ENCODE measurements around the gene ADRB1. TPM values are rescaled to one million over a fixed set of nuclear protein-coding genes. Genes with fewer than 3 reads are reported as not detected.

ADRB1 gene
- total and polyA plus RNA-seq, 2 donors (not counting 3 experiments of a cell fraction or from before 2014, with no cell fraction given): 0.23 to 0.97 TPM

GRCh38 chr10:114060456-114060855, 16.8 kb downstream of the ADRB1 start:
- Histone ChIP-seq H3K79me2 (ENCODE audit: control insufficient read depth, insufficient read depth, low read length) (no peaks in the 10 kb centered on the region), H3K9me1 (replicated peaks; ENCODE audit: control insufficient read depth, extremely low read depth, insufficient read depth, low read length) (no peaks in the 10 kb centered on the region), H3K27ac (ENCODE audit: insufficient read depth, low read depth, low read length) (no peak overlapping the region), H3K27me3 (ENCODE audit: control insufficient read depth in 2 of 2, insufficient read depth in 2 of 2, low read length in 2 of 2) (peaks cover 0 to 1% of the 10 kb centered on the region in 2 experiments), H3K9me3 (replicated peaks; ENCODE audit: control insufficient read depth, insufficient read depth, low read length) (no peaks in the 10 kb centered on the region), H3K9ac (replicated peaks; ENCODE audit: extremely low read depth, insufficient read depth, low read length) (no peak overlapping the region), H3K4me1 (ENCODE audit: control insufficient read depth, extremely low read depth, insufficient read depth, low read length) (no peaks in the 10 kb centered on the region), H3K36me3 (ENCODE audit: control insufficient read depth in 2 of 2, extremely low read depth in 1 of 2, insufficient read depth in 2 of 2, low read length in 2 of 2) (no peaks in the 10 kb centered on the region), H4K20me1 (replicated peaks; ENCODE audit: control insufficient read depth, extremely low read depth, insufficient read depth, low read length) (no peaks in the 10 kb centered on the region), H2AFZ (ENCODE audit: low read depth, low read length) (no peak overlapping the region), H3K4me2 (ENCODE audit: insufficient read depth, low read length) (no peak overlapping the region), H3K4me3 (replicated peaks in 1 of 3; ENCODE audit: insufficient read depth in 1 of 3, low read depth in 1 of 3, low read length in 3 of 3) (no peak overlapping the region)
- dilution Hi-C loops (cut with MboI; ENCODE audit: extremely low pct_ligation_motif_present, low sequenced_read_pairs): no loop called here
- ChIA-PET CTCF (interaction anchor here (1.6 to 3.5 kb wide), 2 partner anchors 9 to 10 kb away, joined by 4 to 17 read pairs; no protein-coding TSS in a partner anchor), POLR2A (no interaction called here)
- FAIRE-seq (no peak), DNase-seq (ENCODE audit: low read depth, low spot score) (no peak)
- intact Hi-C loops (cut with micrococcal nuclease): no loop called here
- no TSS peak for BruUV-seq (replicated peaks)
- no peak for TF ChIP-seq CTCF (IDR thresholded peaks at IDR 0.05; ENCODE audit: extremely low read depth in 1 of 2, insufficient read depth in 1 of 2, low read depth in 1 of 2, low read length in 2 of 2)
- TF ChIP-seq POLR2A (IDR thresholded peaks at IDR 0.05; ENCODE audit: low read depth, low read length): no peak
- TF ChIP-seq FOS (IDR thresholded peaks at IDR 0.05; ENCODE audit: borderline replicate concordance, insufficient read depth, low read length): no peak
- no peak for TF ChIP-seq JUN (IDR thresholded peaks at IDR 0.05; ENCODE audit: borderline replicate concordance, insufficient read depth, insufficient read length, low read depth)
- TF ChIP-seq EZH2 (IDR thresholded peaks at IDR 0.05; ENCODE audit: borderline replicate concordance, low read depth, low read length, severe bottlenecking): no peak
- no peak for TF ChIP-seq MAX (IDR thresholded peaks at IDR 0.05; ENCODE audit: insufficient read depth, insufficient read length)
- no peak for TF ChIP-seq POLR2AphosphoS5 (IDR thresholded peaks at IDR 0.05; ENCODE audit: insufficient read depth, low read depth, low read length)
- no peak for TF ChIP-seq GATA2 (IDR thresholded peaks at IDR 0.05; ENCODE audit: insufficient read depth, insufficient read length, low read depth, low read length)
- no peak for TF ChIP-seq MYC (IDR thresholded peaks at IDR 0.05; ENCODE audit: low read depth, low read length)

All from endothelial cell of umbilical vein (primary cell).